K562 (cell line): Measurements from ENCODE around the gene KLK2. TPM values are rescaled to one million over a fixed set of nuclear protein-coding genes. Genes with fewer than 3 reads are reported as not detected.
A peak's percentile ranks its signal among the peaks of the same experiment; 100 is the strongest.

Source experiments
- CEBPG ChIP-seq, 3 experiments: fragments of 200-800 bp in 1 of 3; sonication (Bioruptor generic) in 1 of 3; sonication (generic) in 1 of 3; formaldehyde crosslinking in 1 of 3; IDR thresholded peaks in 2 of 3; conservative IDR thresholded peaks in 1 of 3; 2 replicates each; pipeline versions ENCODE4 v1.6.1 to v1.8.0; 2016 to 2022; ENCODE audit warnings: missing compliant biosample characterization in 2 of 3, missing genetic modification characterization in 2 of 3, mild to moderate bottlenecking in 1 of 3, missing genetic modification reagents in 1 of 3
- CREM ChIP-seq: IDR thresholded peaks from 2 replicates; pipeline ENCODE4 v1.6.1; 2014; ENCODE audit warnings: antibody characterized with exemption, low read depth
- GABPB1 ChIP-seq: sonication (generic); formaldehyde crosslinking; IDR thresholded peaks from 2 replicates; pipeline ENCODE4 v1.8.0; 2022; ENCODE audit warnings: mild to moderate bottlenecking, missing genetic modification reagents
- HES1 ChIP-seq: fragments of 450-650 bp; IDR thresholded peaks from 2 replicates; pipeline ENCODE4 v1.6.1; 2016; ENCODE audit warnings: low read depth, mild to moderate bottlenecking, moderate library complexity
- HMG20A ChIP-seq: fragments of 450-650 bp; formaldehyde crosslinking; conservative IDR thresholded peaks from 2 replicates; pipeline ENCODE4 v1.4.0; 2020; ENCODE audit warnings: mild to moderate bottlenecking, mixed read lengths
- HOMEZ ChIP-seq: fragments of 250-450 bp; sonication (Bioruptor Pico); IDR thresholded peaks from 2 replicates; pipeline ENCODE4 v1.4.0; 2020; ENCODE audit warnings: mild to moderate bottlenecking, moderate library complexity
- MNT ChIP-seq, 2 experiments: fragments of 450-650 bp; conservative IDR thresholded peaks; 2 replicates each; pipeline ENCODE4 v1.6.1; 2017; ENCODE audit warnings: mild to moderate bottlenecking in 2 of 2, moderate library complexity in 2 of 2
- PHF21A ChIP-seq: fragments of 450-650 bp; IDR thresholded peaks from 2 replicates; pipeline ENCODE4 v1.6.1; 2017; ENCODE audit warnings: low read depth, borderline replicate concordance
- PKNOX1 ChIP-seq: fragments of 450-650 bp; IDR thresholded peaks from 2 replicates; pipeline ENCODE4 v1.6.1; 2016
- POLR3A ChIP-seq: IDR thresholded peaks from 2 replicates; pipeline ENCODE4 v1.6.1; 2011; ENCODE audit warnings: borderline replicate concordance, mild to moderate bottlenecking, moderate library complexity; ENCODE audit not compliant: insufficient read length, insufficient read depth; ENCODE audit errors: extremely low read depth
- PRPF4 ChIP-seq: fragments of 200-400 bp; formaldehyde crosslinking; IDR thresholded peaks from one replicate; pipeline ENCODE4 v1.6.1; 2017; ENCODE audit warnings: low read length, low read depth, mild to moderate bottlenecking; ENCODE audit not compliant: insufficient read depth, poor library complexity, severe bottlenecking
- RBM14 ChIP-seq: fragments of 200-400 bp; formaldehyde crosslinking; IDR thresholded peaks from 2 replicates; pipeline ENCODE4 v1.6.1; 2018; ENCODE audit warnings: low read depth, mild to moderate bottlenecking, low read length, moderate library complexity, borderline replicate concordance; ENCODE audit not compliant: insufficient read depth
- RHOXF2B ChIP-seq: fragments of 250-450 bp; sonication (Bioruptor Pico); conservative IDR thresholded peaks from 2 replicates; pipeline ENCODE4 v1.5.1; 2021
- SMARCA4 ChIP-seq: fragments of 450-650 bp; IDR thresholded peaks from 2 replicates; pipeline ENCODE4 v1.6.1; 2016
- SMARCC2 ChIP-seq: fragments of 450-650 bp; IDR thresholded peaks from 2 replicates; pipeline ENCODE4 v1.6.1; 2017; ENCODE audit warnings: antibody characterized with exemption, moderate library complexity, mild to moderate bottlenecking, low read depth
- SNIP1 ChIP-seq: fragments of 450-650 bp; IDR thresholded peaks from 2 replicates; pipeline ENCODE4 v1.7.1; 2017; ENCODE audit warnings: low read depth, mild to moderate bottlenecking
- SOX6 ChIP-seq: fragments of 450-650 bp; IDR thresholded peaks from 2 replicates; pipeline ENCODE4 v1.6.1; 2014; ENCODE audit warnings: mild to moderate bottlenecking
- TCF7L2 ChIP-seq: fragments of 150-350 bp; IDR thresholded peaks from 2 replicates; pipeline ENCODE4 v1.6.1; 2016; ENCODE audit warnings: low read depth, mild to moderate bottlenecking, low read length, moderate library complexity
- TRIM24 ChIP-seq, 2 experiments: fragments of 450-650 bp; IDR thresholded peaks; 2 replicates each; pipeline ENCODE4 v1.6.1; 2016
- ZC3H11A ChIP-seq: IDR thresholded peaks from 2 replicates; pipeline ENCODE4 v1.6.1; 2012; ENCODE audit warnings: low read depth, low read length, improper control_type of control experiment
- ZFP30 ChIP-seq: fragments of 250-450 bp; sonication (Bioruptor Pico); IDR thresholded peaks from 2 replicates; pipeline ENCODE4 v1.8.0; 2022; ENCODE audit warnings: moderate library complexity, mild to moderate bottlenecking, inconsistent platforms, borderline replicate concordance
- ZKSCAN1 ChIP-seq: fragments of 150-350 bp; IDR thresholded peaks from 2 replicates; pipeline ENCODE4 v1.6.1; 2016; ENCODE audit warnings: low read depth, low read length
- ZKSCAN8 ChIP-seq: fragments of 200-800 bp; sonication (Bioruptor generic); IDR thresholded peaks from 2 replicates; pipeline ENCODE4 v1.6.1; 2016; ENCODE audit warnings: missing genetic modification characterization, missing compliant biosample characterization
- ZNF12 ChIP-seq: sonication (generic); formaldehyde crosslinking; IDR thresholded peaks from 2 replicates; pipeline ENCODE4 v1.4.0; 2020; ENCODE audit warnings: mild to moderate bottlenecking, missing genetic modification reagents
- ZNF347 ChIP-seq: fragments of 450-650 bp; formaldehyde crosslinking; IDR thresholded peaks from 2 replicates; pipeline ENCODE4 v1.4.0; 2020; ENCODE audit warnings: low read depth, mild to moderate bottlenecking, moderate library complexity
- ZNF551 ChIP-seq: fragments of 250-450 bp; sonication (Bioruptor Pico); IDR thresholded peaks from 2 replicates; pipeline ENCODE4 v1.5.0; 2021; ENCODE audit warnings: mild to moderate bottlenecking, moderate library complexity
- ZSCAN32 ChIP-seq: fragments of 450-650 bp; formaldehyde crosslinking; IDR thresholded peaks from 2 replicates; pipeline ENCODE4 v1.4.0; 2020; ENCODE audit warnings: mild to moderate bottlenecking, moderate library complexity
- polyA plus RNA-seq, 8 experiments: library from polyadenylated mRNA; depleted of rRNA in 4 of 8; stranded (reverse) in 5 of 8; unstranded in 3 of 8; fragments of >200 nt; fragmentation: Nextera tagmentation in 2 of 8; fragmentation: Illumina TruSeq in 1 of 8; extraction: Ambion mirVana in 2 of 8; extraction: Trizol in 1 of 8; gene quantifications; 2 replicates each; pipeline versions ENCODE4 v1.2.1 to v1.2.3, GENCODE V29; 2011 to 2014; ENCODE audit warnings: inconsistent platforms in 1 of 8, missing spikeins in 1 of 8
- total RNA-seq, 7 experiments: library from RNA; depleted of rRNA in 6 of 7; stranded (reverse); fragments of >200 nt in 6 of 7; fragmentation: Illumina TruSeq in 2 of 7; extraction: Trizol in 2 of 7; gene quantifications; 2 replicates each; pipeline versions ENCODE4 v1.2.1 to v1.2.3, GENCODE V29; 2011 to 2021; ENCODE audit warnings: low replicate concordance in 1 of 7

Gene KLK2
- total and polyA plus RNA-seq, 9 of the 15 experiments (the other 6 are each of a cell fraction or from before 2014, with no cell fraction given), result 0.11 to 0.47 (median 0.23) TPM; not detected in 1

- no peak for TF ChIP-seq PHF21A
- TF ChIP-seq GABPB1 (CRISPR knock-in tag), result no peak
- TF ChIP-seq POLR3A, result no peak
- TF ChIP-seq RHOXF2B (CRISPR knock-in tag), result no peak
- no peak for TF ChIP-seq CEBPG (CRISPR knock-in tag; IDR thresholded peaks at IDR 0.05)
- TF ChIP-seq CEBPG (tag; conservative IDR thresholded peaks at IDR 0.05 in 1 of 2, IDR thresholded peaks at IDR 0.05 in 1 of 2), result no peak
- no peak for TF ChIP-seq ZKSCAN8 (CRISPR knock-in tag)
- TF ChIP-seq HMG20A (CRISPR knock-in tag), result no peak
- TF ChIP-seq CREM, result peak; percentile 92
- TF ChIP-seq PKNOX1, result peak; percentile 63; the same call in 1 of the 2 replicates
- no peak for TF ChIP-seq HES1
- TF ChIP-seq SOX6, result peak; percentile 84
- no peak for TF ChIP-seq PRPF4
- TF ChIP-seq ZNF347 (CRISPR knock-in tag), result no peak
- peak; percentile 91 to 96 for TF ChIP-seq MNT (conservative IDR thresholded peaks at IDR 0.05)
- no peak for TF ChIP-seq SNIP1
- TF ChIP-seq ZSCAN32 (CRISPR knock-in tag), result no peak
- no peak for TF ChIP-seq ZC3H11A
- TF ChIP-seq ZNF12 (CRISPR knock-in tag), result no peak
- no peak for TF ChIP-seq ZNF551
- TF ChIP-seq ZFP30 (CRISPR knock-in tag), result no peak
- peak; percentile 87 for TF ChIP-seq SMARCA4
- no peak for TF ChIP-seq TCF7L2
- peak; percentile 43; the same call in 1 of the 2 replicates for TF ChIP-seq SMARCC2
- no peak for TF ChIP-seq ZKSCAN1
- TF ChIP-seq HOMEZ, result no peak
- peak; percentile 36 to 50; a peak in 1 of 4 replicates for TF ChIP-seq TRIM24 (IDR thresholded peaks at IDR 0.05)
- TF ChIP-seq RBM14, result no peak
Measured at GRCh38 chr19:50878851-50879250, 5.6 kb downstream of the KLK2 start (continued).
